IMR-90 (cell line): ENCODE measurements around the gene ANGPT4. TPM values are rescaled to one million over a fixed set of nuclear protein-coding genes. Genes with fewer than 3 reads are reported as not detected.

Experiments
- ATAC-seq: fragments of 200-7000 bp; cut with Tn5 transposase; 2 replicates; pipeline ENCODE4 v1.9.1; 2020; ENCODE audit warnings: low read depth, mild to moderate bottlenecking, moderate library complexity
- BruUV-seq: library from RNA; stranded (reverse); fragments of 400-500 nt; replicated peaks from 2 replicates; lab custom pipeline; 2021; lab: Mats Ljungman, UMichigan
- CTCF ChIA-PET: fragments of 300-600 bp; formaldehyde crosslinking; extraction: SDS; loops from one replicate; lab custom pipeline; 2021; ENCODE audit warnings: antibody characterized with exemption; lab: Yijun Ruan, JAX
- POLR2A ChIA-PET: fragments of 300-600 bp; sonication (Branson Sonifier 250); formaldehyde crosslinking; loops from one replicate; lab custom pipeline; 2022; ENCODE audit warnings: antibody characterized with exemption; ENCODE audit not compliant: unreplicated experiment; lab: Charles Lee
- DNase-seq: peaks from one replicate; pipeline ENCODE4 v3.0.0; 2013
- H2AFZ ChIP-seq: replicated peaks from 2 replicates; pipeline ENCODE3; 2013; ENCODE audit warnings: low read length, mild to moderate bottlenecking; ENCODE audit not compliant: poor library complexity
- H2AK5ac ChIP-seq: 2 replicates; pipeline ENCODE4 v1.6.1; 2013; ENCODE audit warnings: low read depth, low read length, inconsistent platforms
- H2AK9ac ChIP-seq: replicated peaks from 2 replicates; pipeline ENCODE3; 2013; ENCODE audit warnings: mild to moderate bottlenecking, low read depth, low read length, moderate library complexity; ENCODE audit not compliant: poor library complexity
- H2BK120ac ChIP-seq: 2 replicates; pipeline ENCODE4 v1.6.1; 2013; ENCODE audit warnings: low read depth, low read length, inconsistent platforms
- H2BK15ac ChIP-seq: 3 replicates; pipeline ENCODE4 v1.6.1; 2013; ENCODE audit warnings: low read depth, low read length, inconsistent platforms
- H2BK20ac ChIP-seq: 2 replicates; pipeline ENCODE4 v1.6.1; 2013; ENCODE audit warnings: low read depth, mild to moderate bottlenecking, inconsistent platforms, low read length, moderate library complexity
- H2BK5ac ChIP-seq: 2 replicates; pipeline ENCODE4 v1.6.1; 2013; ENCODE audit warnings: mild to moderate bottlenecking, low read depth, low read length, inconsistent platforms; ENCODE audit not compliant: poor library complexity, severe bottlenecking
- H3K14ac ChIP-seq: replicated peaks from 2 replicates; pipeline ENCODE4 v1.6.1; 2013; ENCODE audit warnings: low read depth, low read length, inconsistent platforms
- H3K18ac ChIP-seq: 2 replicates; pipeline ENCODE4 v1.6.1; 2013; ENCODE audit warnings: low read depth, low read length, control low read depth
- H3K23ac ChIP-seq: 2 replicates; pipeline ENCODE4 v1.6.1; 2013; ENCODE audit warnings: low read depth, low read length, inconsistent platforms
- H3K27ac ChIP-seq: 2 replicates; pipeline ENCODE4 v1.5.1; 2013; ENCODE audit warnings: mild to moderate bottlenecking, control low read depth, low read length; ENCODE audit not compliant: insufficient read depth
- H3K27me3 ChIP-seq: 2 replicates; pipeline ENCODE4 v1.6.1; 2013; ENCODE audit warnings: low read length; ENCODE audit not compliant: control insufficient read depth, insufficient read depth
- H3K36me3 ChIP-seq: 2 replicates; pipeline ENCODE4 v1.6.1; 2013; ENCODE audit warnings: low read length, mixed read lengths; ENCODE audit not compliant: control insufficient read depth, insufficient read depth
- H3K4ac ChIP-seq: 2 replicates; pipeline ENCODE4 v1.6.1; 2013; ENCODE audit warnings: low read depth, low read length, inconsistent platforms
- H3K4me1 ChIP-seq: 2 replicates; pipeline ENCODE4 v1.6.1; 2013; ENCODE audit warnings: low read length, mixed read lengths; ENCODE audit not compliant: control insufficient read depth, insufficient read depth
- H3K4me2 ChIP-seq: 2 replicates; pipeline ENCODE4 v1.6.1; 2013; ENCODE audit warnings: low read depth, mild to moderate bottlenecking, control low read depth, low read length, moderate library complexity
- H3K4me3 ChIP-seq: 2 replicates; pipeline ENCODE4 v1.5.1; 2013; ENCODE audit warnings: low read depth, mild to moderate bottlenecking, control low read depth, low read length, moderate library complexity; ENCODE audit not compliant: insufficient read depth
- H3K56ac ChIP-seq: 2 replicates; pipeline ENCODE4 v1.6.1; 2013; ENCODE audit warnings: low read length, inconsistent platforms; ENCODE audit not compliant: insufficient read depth; ENCODE audit errors: extremely low read depth
- H3K79me1 ChIP-seq, 2 experiments: 2 replicates each; pipeline ENCODE4 v1.6.1; 2013; ENCODE audit warnings: low read length in 2 of 2, inconsistent platforms in 1 of 2, low read depth in 1 of 2
- H3K9ac ChIP-seq: 2 replicates; pipeline ENCODE4 v1.6.1; 2013; ENCODE audit warnings: low read depth, low read length, control low read depth
- H3K9me1 ChIP-seq: 2 replicates; pipeline ENCODE4 v1.6.1; 2013; ENCODE audit warnings: low read length, inconsistent platforms; ENCODE audit not compliant: insufficient read depth
- H3K9me3 ChIP-seq: 2 replicates; pipeline ENCODE4 v1.6.1; 2013; ENCODE audit warnings: low read length; ENCODE audit not compliant: control insufficient read depth, insufficient read depth
- H4K20me1 ChIP-seq: 2 replicates; pipeline ENCODE4 v1.6.1; 2013; ENCODE audit warnings: low read length, inconsistent platforms; ENCODE audit not compliant: insufficient read depth
- H4K5ac ChIP-seq: 2 replicates; pipeline ENCODE4 v1.6.1; 2013; ENCODE audit warnings: mild to moderate bottlenecking, low read depth, low read length, control low read depth
- H4K8ac ChIP-seq, 2 experiments: 2 replicates each; pipeline ENCODE4 v1.6.1; 2013; ENCODE audit warnings: low read depth in 2 of 2, low read length in 2 of 2, control low read depth in 1 of 2, inconsistent platforms in 1 of 2
- H4K91ac ChIP-seq: 2 replicates; pipeline ENCODE4 v1.6.1; 2013; ENCODE audit warnings: low read depth, low read length, inconsistent platforms; ENCODE audit not compliant: insufficient read depth
- SMC3 ChIP-seq: fragments of 150-350 bp; IDR thresholded peaks from 2 replicates; pipeline ENCODE4 v1.6.1; 2016; ENCODE audit warnings: low read depth, mild to moderate bottlenecking, antibody characterized with exemption, low read length, moderate library complexity
- WGBS, 2 experiments: methylation state at CpG; one replicate each; pipeline versions ENCODE4 v1.1.5 to v1.1.7; 2013; ENCODE audit warnings: missing lambda C conversion rate in 2 of 2; ENCODE audit not compliant: insufficient read length in 1 of 2; ENCODE audit errors: extremely low coverage in 2 of 2; 5-methylcytosine and 5-hydroxymethylcytosine counted together
- dilution Hi-C: fragments of 300-500 bp; cut with HindIII; formaldehyde crosslinking; loops from one replicate; pipeline ENCODE4 v1.14.3; 2018; ENCODE audit warnings: low sequenced_read_pairs; ENCODE audit not compliant: unreplicated experiment
- in situ Hi-C: fragments of 300-500 bp; cut with MboI; formaldehyde crosslinking; loops from 3 replicates; pipeline ENCODE4 v1.14.3; 2019; ENCODE audit warnings: low sequenced_read_pairs, inconsistent platforms, mixed read lengths
- intact Hi-C: fragments of 100-400 bp; cut with micrococcal nuclease; formaldehyde crosslinking; loops from 2 replicates; pipeline ENCODE4 v1.10.0; 2022
- polyA plus RNA-seq, 3 experiments: library from polyadenylated mRNA; depleted of rRNA; stranded (reverse); fragments of >200 nt; gene quantifications; 2 replicates each; pipeline ENCODE4 v1.2.3, GENCODE V29; 2012; ENCODE audit warnings: low replicate concordance in 1 of 3
- total RNA-seq: library from RNA; depleted of rRNA; stranded (reverse); fragments of >200 nt; gene quantifications from 2 replicates; pipeline ENCODE4 v1.2.3, GENCODE V29; 2012

The ANGPT4 gene
- total and polyA plus RNA-seq, 2 of the 4 experiments (the other 2 are of a cell fraction), result not detected

- Histone ChIP-seq H3K27ac (no peak overlapping the region), H3K18ac (no peak overlapping the region), H3K27me3 (peaks cover 9% of the 10 kb centered on the region; the same call in 1 of the 2 replicates), H3K14ac (no peak overlapping the region), H2AK5ac (no peak overlapping the region), H3K4ac (no peak overlapping the region), H3K56ac (no peak overlapping the region), H4K91ac (no peak overlapping the region), H2AFZ (no peak overlapping the region), H4K20me1 (no peaks in the 10 kb centered on the region), H3K9me3 (no peaks in the 10 kb centered on the region), H3K4me2 (no peak overlapping the region), H4K5ac (no peak overlapping the region), H2BK20ac (no peak overlapping the region), H2AK9ac (no peak overlapping the region), H4K8ac (no peak overlapping the region), H3K9me1 (no peaks in the 10 kb centered on the region), H2BK15ac (no peak overlapping the region), H3K4me3 (no peak overlapping the region), H3K4me1 (no peaks in the 10 kb centered on the region), H2BK5ac (no peak overlapping the region), H3K79me1 (no peaks in the 10 kb centered on the region), H3K9ac (no peak overlapping the region), H2BK120ac (no peak overlapping the region), H3K23ac (no peak overlapping the region), H3K36me3 (no peaks in the 10 kb centered on the region)
- 76% methylated on average over 2 of the region's 4 CpGs; no CpG with 5 or more reads in 1 of the 2 experiments for WGBS, 2 experiments
- dilution Hi-C loops, result no loop called here
- TF ChIP-seq SMC3, result no peak
- ChIA-PET POLR2A (no interaction called here), CTCF (interaction anchor here (0.6 kb wide), 1 partner anchor 26 kb away, joined by 6 read pairs; no protein-coding TSS in a partner anchor)
- BruUV-seq, result no TSS peak
- intact Hi-C loops, result no loop called here
- DNase-seq (no peak), ATAC-seq (no peak)
- in situ Hi-C loops, result no loop called here
These were observed 24.4 kb downstream of the ANGPT4 start for GRCh38 chr20:891706-892080.
